Epithelial cell of esophagus (primary cell): ENCODE measurements around the gene PBX3.

ENCODE experiments used
- DNase-seq: peaks from one replicate; pipeline ENCODE4 v3.0.0; 2010; ENCODE audit warnings: low read depth
- H3K4me3 ChIP-seq: 2 replicates; pipeline ENCODE4 v1.5.1; 2011; ENCODE audit warnings: mild to moderate bottlenecking, low read length, control low read depth
- TF ChIP-seq, protein P1 (sequence below): IDR thresholded peaks from 2 replicates; pipeline ENCODE4 v1.5.1; 2011; ENCODE audit warnings: low read depth, mild to moderate bottlenecking, low read length, control low read depth, inconsistent platforms; ENCODE audit not compliant: insufficient read depth; ENCODE audit errors: missing control alignments

The PBX3 gene

GRCh38 chr9:125754096-125754495 is 6.9 kb downstream of the PBX3 start:
- DNase-seq: no peak
- TF ChIP-seq, protein P1, sequence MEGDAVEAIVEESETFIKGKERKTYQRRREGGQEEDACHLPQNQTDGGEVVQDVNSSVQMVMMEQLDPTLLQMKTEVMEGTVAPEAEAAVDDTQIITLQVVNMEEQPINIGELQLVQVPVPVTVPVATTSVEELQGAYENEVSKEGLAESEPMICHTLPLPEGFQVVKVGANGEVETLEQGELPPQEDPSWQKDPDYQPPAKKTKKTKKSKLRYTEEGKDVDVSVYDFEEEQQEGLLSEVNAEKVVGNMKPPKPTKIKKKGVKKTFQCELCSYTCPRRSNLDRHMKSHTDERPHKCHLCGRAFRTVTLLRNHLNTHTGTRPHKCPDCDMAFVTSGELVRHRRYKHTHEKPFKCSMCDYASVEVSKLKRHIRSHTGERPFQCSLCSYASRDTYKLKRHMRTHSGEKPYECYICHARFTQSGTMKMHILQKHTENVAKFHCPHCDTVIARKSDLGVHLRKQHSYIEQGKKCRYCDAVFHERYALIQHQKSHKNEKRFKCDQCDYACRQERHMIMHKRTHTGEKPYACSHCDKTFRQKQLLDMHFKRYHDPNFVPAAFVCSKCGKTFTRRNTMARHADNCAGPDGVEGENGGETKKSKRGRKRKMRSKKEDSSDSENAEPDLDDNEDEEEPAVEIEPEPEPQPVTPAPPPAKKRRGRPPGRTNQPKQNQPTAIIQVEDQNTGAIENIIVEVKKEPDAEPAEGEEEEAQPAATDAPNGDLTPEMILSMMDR: no peak
- no peak overlapping the region for H3K4me3 ChIP-seq

- H3K4me3 ChIP-seq: no peak overlapping the region
- TF ChIP-seq, protein P1: no peak
- no peak for DNase-seq
These were observed 8.2 kb downstream of the PBX3 start for GRCh38 chr9:125755340-125755739.

GRCh38 chr9:125756518-125756917 is 9.3 kb downstream of the PBX3 start:
- no peak for DNase-seq
- TF ChIP-seq, protein P1: no peak
- no peak overlapping the region for H3K4me3 ChIP-seq

GRCh38 chr9:125757834-125758233 is 10.7 kb downstream of the PBX3 start:
- no peak overlapping the region for H3K4me3 ChIP-seq
- no peak for DNase-seq
- TF ChIP-seq, protein P1: no peak

DNA sequence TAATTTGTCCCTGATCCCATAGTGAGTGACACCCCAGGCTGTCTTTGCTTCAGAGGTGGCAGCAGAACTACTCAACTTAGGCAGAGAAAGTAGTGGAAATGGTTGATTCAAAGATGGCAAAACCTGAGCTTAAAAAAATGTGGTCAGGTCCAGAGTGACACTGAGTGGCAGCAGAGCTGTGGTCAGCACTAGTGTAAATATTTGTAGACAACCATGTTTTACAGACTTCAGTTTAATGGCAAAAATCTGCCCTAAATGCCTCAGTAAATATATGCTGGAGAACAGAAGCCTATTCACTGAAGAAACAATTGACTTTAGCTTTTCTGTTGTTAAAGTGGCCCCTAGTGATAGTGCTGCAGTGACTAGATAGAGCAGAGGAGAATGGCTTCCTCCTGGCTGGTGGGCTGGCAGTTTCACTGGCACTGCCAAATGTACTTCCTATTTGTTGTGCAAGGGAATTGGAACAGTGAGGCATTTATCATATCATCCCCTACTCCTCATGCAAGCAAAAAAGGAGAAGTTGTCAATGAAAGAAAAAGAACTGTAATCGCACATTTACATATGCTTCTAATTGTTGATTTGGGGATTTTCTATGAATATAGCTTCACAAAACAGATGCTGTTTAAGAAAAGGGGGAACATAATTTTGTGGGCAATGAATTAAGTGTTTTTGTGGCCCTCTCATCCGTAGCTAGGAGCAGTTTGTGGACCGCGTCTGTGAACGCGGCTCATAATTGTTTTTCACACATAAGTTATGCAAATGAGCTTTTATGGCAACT is 12.0 kb downstream of the PBX3 start:
- no peak overlapping the region for H3K4me3 ChIP-seq
- no peak for DNase-seq
- TF ChIP-seq, protein P1: no peak

- H3K4me3 ChIP-seq: no peak overlapping the region
These were observed 12.6 kb downstream of the PBX3 start for GRCh38 chr9:125759764-125760129.

DNA sequence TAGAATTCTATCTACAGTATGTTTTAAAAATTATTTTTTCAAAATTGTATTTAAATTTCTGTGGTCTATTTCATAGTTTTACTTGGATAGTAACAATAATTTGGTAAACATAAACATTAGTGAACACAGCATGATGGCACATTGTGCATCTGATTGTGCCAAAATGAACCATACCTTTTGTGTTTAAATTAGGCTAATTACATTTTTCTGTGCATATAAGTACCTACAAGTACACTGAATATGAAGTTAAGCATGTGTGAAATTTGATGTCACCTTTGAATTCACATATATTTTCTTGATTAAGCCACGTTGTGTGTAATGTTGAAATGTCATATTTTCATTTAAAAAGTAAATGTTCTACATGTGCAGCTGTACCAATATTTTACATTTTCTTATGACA is 13.4 kb downstream of the PBX3 start:
- TF ChIP-seq, protein P1: no peak
- no peak overlapping the region for H3K4me3 ChIP-seq
- DNase-seq: no peak

More at GRCh38 chr9:125759764-125760129, 12.6 kb downstream of the PBX3 start:
- TF ChIP-seq, protein P1: no peak
- no peak for DNase-seq
